ENCODE data around the gene ABCC1. TPM values are rescaled to one million over a fixed set of nuclear protein-coding genes. Genes with fewer than 3 reads are reported as not detected.
A peak's percentile ranks its signal among the peaks of the same experiment; 100 is the strongest.

The ABCC1 gene
- total RNA-seq, 1 donor from 2014 or later = 16.6 TPM

DNA sequence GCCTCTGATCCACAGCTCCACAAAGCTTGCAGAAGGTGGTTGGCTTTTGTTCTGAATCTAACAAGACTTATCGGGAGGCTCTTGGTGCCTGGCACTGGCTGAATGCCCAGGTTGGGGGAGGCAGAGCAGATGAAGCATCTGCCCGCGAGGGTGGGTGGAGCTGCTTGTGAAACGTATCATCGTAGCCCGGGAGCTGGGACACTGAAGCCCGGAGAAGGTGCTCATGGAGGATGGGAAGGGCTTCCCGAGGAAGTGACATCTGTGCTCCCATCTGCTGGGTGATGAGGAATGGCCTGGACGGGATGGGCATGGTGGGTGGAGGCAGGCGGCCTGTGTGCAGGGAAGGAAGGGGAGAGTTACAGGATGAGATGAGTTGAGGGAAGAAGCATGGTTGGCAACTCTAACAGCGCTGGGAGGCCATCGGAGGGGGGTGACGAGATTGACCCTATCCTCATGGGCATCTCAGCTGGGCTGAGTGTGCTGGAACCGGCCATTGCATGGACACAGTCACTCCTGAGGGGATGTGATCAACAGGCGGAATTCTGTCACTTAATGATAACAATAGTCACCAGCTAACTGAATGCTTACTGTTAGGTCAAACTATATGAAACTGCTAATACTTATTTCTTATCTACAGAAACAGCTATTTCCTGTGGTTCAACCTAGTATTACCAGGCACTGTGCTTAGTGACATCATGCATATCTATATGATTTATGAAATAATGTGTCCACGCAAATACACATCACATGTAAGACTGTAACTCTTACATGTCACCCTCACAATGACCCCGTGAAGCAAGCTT lies 171.2 kb downstream of the ABCC1 start:
- intact Hi-C loops (cut with DNase I) = no loop called here
- peak; percentile 80 for DNase-seq (ENCODE audit: low spot score)

DNA sequence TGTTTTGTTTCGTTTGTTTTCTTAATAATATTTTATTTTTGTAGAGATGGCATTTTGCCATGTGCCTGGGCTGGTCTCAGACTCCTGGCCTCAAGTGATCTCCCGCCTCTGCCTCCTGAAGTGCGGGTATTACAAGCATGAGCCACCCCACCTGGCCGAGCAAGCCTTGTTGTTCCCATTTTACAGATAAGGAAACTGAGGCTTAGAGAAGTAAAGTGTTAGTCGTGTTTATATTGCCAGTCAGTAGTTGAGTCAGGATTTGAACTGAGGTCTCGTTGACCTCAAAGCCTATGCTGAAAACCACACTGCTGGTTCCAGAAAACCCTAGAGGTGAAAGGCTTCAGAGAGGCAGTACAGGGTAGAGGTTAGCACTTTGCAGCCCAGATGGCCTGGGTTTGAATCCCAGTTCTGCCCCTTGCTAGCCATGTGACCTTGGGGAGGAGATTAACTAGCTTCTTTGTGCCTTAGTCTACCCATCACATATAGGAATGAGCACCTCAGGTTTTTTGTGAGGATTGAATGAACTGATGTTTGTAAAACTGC lies 171.8 kb downstream of the ABCC1 start:
- DNase-seq (ENCODE audit: low spot score) = no peak
- intact Hi-C loops (cut with DNase I) = no loop called here

DNA sequence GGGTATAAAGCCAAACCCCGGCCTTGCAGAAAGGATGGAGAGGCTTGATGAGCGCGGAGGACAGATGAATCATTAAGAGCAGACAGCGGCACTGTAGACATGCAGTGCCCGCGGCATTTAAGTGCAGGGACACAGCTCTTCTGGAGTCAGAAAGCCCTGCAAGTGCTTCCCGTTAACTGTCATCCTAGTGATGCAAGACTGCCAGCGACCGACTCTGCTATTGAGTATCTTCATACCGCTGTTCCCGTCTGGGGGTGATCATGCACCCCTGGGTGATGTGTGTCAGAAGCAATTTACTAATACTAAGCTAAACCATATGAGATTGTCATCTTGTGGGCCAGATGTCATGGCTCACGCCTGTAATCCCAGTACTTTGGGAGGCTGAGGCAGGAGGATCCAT lies 172.8 kb downstream of the ABCC1 start:
- DNase-seq (ENCODE audit: low spot score) = no peak
- intact Hi-C loops (cut with DNase I) = no loop called here

DNA sequence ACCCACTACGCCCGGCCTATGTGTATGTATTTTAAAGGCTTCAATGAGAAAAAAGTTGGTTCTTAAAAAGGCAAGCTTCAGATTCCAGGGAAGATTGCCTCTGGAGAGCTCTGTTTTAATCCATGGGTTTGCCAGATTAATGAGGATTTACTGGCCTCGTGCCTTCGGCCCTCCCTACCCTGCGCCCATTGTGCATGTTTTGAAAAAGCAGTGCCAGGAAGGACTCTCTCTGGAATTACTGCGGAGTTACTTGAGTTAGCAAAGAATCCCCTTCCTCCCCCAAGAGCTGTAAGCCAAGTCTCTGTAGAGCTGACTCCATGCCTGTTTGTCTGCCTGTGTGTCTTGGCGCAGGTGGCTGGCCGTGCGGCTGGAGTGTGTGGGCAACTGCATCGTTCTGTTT lies 175.0 kb downstream of the ABCC1 start:
- intact Hi-C loops (cut with DNase I) = no loop called here
- DNase-seq (ENCODE audit: low spot score) = no peak

DNA sequence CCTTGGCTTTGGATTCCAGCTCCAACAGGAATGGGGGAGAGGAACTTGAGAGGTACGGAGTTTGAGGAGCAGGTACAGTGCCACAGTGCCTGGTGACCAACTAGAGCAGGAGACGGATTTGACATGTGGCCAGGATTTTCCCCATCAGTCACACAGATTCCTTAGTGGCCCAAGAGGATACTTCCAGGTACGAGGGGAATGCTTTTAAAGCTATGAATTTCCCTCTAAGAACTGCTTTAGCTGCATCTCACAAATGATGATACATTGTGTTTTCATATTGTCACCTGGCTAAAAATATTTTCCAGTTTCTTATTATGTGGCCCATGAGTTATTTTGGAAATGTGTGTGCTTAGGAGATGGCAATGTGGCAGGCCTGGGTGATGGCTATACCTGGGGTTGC lies 175.6 kb downstream of the ABCC1 start:
- DNase-seq (ENCODE audit: low spot score) = no peak
- intact Hi-C loops (cut with DNase I) = loop anchor here (5.0 kb wide), 1 partner anchor 358 kb away; no protein-coding TSS in a partner anchor

DNA sequence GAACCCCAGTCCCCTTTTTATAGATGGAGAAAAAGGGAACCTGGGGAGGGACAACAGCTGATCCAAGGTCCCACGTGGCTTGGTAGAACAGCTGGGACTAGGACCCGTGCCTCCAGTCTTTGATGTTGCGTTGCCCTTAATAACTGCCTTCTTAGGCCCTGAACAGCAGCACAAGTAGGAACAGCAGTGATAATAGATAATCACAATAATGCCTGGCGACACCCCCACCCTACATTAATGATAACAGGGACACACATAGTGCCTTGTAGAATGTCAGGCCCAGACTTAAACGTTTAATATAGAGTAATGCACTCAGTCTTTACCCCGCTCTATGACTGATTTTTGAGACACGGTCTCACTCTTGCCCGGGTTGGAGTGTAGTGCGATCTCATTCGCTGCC lies 177.5 kb downstream of the ABCC1 start:
- no peak for DNase-seq (ENCODE audit: low spot score)
- intact Hi-C loops (cut with DNase I) = loop anchor here (2.0 to 5.0 kb wide), 3 partner anchors 252 to 360 kb away; no protein-coding TSS in a partner anchor

DNA sequence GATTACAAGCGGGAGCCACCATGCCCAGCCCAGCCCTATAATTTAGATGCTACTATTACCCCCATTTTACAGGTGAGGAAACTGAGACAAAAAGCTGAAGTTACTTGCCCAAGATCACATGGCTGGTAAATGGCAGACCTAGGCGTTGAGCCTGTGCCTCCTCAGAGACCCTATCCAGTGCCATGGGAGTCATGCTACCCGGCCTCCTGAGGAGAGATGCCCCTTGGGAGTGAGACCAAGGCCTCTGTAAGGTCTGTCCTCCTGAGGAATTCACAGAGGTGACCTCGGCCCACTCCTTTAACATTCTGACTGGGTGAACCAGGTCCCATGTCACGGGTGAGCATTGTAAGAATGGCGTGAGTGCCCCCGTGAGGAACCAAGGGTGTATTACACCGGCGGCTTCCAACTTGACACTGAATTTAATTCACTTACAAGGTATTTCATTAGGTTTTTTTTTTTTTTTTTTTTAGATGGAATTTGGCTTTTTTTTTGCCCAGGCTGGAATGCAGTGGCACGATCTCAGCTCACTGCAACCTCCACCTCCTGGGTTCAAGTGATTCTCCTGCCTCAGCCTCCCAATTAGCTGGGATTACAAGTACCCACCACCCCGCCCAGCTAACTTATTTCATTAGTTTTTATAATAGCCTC lies 178.2 kb downstream of the ABCC1 start:
- DNase-seq (ENCODE audit: low spot score) = peak; percentile 82
- intact Hi-C loops (cut with DNase I) = loop anchor here (2.0 to 5.0 kb wide), 3 partner anchors 253 to 360 kb away; no protein-coding TSS in a partner anchor

DNA sequence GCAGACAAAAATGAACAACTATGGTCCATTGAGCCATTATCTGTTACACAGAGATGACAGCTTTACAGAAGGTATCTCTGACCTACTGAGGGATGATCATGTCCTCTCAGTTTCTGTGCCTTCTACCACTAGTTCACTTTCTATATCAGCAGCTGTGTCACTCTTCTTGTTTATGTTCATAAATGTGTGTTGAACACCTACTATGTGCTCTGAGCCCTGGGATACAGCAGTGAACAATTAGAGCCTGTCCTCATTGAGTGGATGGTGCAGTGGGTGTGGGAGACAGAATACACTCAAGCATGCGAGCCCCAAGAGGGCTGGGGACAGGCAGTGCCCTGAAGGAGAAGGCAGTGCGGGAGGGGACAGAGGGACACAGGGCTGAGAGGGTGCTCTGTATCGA lies 181.8 kb downstream of the ABCC1 start:
- DNase-seq (ENCODE audit: low spot score) = no peak
- intact Hi-C loops (cut with DNase I) = no loop called here

DNA sequence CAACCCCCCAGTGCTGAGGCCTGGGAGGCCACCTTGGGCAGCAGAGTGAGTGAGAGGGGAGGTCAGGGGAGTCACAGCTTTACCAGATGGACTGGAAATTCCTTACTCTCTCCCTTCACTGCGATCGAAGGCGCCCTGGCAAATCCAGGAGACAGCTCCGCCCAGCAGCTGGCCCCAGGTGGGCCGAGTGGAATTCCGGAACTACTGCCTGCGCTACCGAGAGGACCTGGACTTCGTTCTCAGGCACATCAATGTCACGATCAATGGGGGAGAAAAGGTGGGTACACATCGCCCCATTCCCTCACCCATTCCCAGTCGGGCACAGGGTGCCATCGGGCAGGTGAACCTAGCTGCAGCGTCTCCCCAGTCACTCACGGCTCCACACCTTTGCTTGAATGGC lies 182.2 kb downstream of the ABCC1 start:
- no peak for DNase-seq (ENCODE audit: low spot score)
- intact Hi-C loops (cut with DNase I) = no loop called here

DNA sequence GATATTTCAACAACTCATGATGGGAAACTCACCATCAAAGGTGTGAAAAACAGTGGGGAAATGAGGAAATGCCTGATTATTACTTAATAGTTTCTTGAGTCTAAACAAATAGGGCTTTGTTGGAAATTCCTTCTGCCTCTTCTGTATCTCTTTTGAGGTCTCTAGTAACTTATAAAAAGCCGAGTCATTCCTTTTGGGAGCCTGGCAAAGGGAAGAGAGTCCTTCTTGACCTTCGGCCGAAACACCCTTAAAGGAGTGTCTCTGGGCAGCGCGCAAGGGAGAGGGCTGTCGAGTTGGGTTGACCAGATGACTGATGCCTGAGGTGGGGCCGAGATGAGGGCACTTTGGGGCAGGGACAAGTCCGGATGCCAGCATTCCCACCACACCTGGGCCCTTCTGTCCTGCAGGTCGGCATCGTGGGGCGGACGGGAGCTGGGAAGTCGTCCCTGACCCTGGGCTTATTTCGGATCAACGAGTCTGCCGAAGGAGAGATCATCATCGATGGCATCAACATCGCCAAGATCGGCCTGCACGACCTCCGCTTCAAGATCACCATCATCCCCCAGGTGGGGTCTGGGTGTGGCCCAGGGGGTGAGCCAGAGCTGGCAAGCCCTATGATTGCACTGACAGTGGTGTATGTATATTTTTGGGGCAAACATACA lies 184.7 kb downstream of the ABCC1 start:
- intact Hi-C loops (cut with DNase I) = no loop called here

DNA sequence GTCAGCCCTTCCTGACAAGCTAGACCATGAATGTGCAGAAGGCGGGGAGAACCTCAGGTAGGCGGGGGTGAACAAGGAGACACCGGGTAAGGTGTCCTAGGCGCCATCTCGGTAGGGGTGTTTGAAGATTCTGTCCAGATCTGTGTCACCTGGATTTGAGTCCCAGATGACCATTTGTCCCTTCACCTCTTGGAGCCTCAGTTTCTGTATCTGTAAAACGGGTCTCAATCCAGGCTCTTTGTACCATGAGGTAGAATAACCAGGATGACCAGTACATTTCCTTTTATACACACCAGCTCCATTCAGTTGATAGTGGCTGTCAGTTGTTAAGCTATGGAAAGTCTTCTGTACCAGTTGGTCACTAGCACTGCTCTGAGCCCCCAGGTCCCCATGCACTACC lies 187.2 kb downstream of the ABCC1 start:
- no peak for DNase-seq (ENCODE audit: low spot score)

More for the DNA sequence above, 184.7 kb downstream of the ABCC1 start:
- DNase-seq (ENCODE audit: low spot score) = no peak

DNA sequence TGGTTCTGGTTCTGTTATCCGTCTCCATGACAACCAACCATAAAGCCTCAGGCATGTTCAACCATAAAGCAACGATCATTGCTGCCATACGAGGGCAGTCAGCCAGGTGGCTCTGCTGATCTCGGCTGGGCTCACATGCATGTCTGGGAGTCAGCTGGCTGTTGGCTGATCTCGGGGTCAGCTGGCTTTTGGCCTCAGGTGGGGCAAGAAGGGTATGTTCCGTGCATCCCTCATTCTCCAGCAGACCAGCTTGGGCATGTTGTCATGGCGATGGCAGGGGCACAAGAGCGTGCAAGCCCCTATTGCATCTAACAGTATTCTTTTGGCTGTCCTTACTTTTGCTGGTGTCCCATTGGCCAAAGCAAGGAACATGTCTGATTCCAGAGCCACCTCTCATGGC lies 187.7 kb downstream of the ABCC1 start:
- intact Hi-C loops (cut with DNase I) = no loop called here
- DNase-seq (ENCODE audit: low spot score) = no peak

More for the DNA sequence above, 187.2 kb downstream of the ABCC1 start:
- intact Hi-C loops (cut with DNase I) = no loop called here

DNA sequence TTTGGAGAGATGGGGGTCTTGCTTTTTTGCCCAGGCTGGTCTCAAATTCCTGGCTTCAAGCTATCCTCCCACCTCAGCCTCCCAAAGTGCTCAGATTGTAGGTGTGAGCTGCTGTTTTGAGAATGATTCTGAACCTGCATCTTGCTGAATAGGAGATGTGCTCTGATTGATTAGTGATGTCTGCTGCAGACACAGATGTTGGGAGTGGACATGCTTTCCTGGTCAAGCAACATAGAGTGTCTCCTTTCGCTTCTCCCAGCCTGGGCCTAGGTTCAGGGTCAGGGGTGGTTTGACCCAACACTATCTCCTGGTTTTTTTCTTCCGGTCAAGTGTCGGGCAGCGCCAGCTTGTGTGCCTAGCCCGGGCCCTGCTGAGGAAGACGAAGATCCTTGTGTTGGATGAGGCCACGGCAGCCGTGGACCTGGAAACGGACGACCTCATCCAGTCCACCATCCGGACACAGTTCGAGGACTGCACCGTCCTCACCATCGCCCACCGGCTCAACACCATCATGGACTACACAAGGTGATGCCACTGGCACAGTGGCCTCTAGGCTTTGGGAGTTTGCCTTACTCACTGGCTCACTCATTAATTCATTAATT lies 188.7 kb downstream of the ABCC1 start:
- DNase-seq (ENCODE audit: low spot score) = no peak
- intact Hi-C loops (cut with DNase I) = no loop called here

DNA sequence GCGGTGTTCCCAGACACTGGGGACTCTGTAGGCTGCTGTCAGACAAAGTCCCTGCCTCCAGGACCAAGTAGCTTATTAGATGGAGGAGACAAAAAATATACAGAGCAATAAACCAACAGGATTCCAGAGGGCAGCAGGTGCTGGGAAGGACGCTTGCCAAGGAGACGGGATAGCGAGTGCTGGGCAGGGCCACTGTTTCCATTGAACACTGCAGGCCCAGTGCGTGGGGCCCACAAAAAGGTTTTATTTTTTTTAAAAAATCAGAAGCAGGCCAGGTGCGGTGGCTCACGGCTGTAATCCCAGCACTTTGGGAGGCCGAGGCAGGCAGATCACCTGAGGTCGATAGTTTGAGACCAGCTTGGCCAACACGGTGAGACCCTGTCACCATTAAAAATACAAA lies 189.6 kb downstream of the ABCC1 start:
- no peak for DNase-seq (ENCODE audit: low spot score)
- intact Hi-C loops (cut with DNase I) = no loop called here

DNA sequence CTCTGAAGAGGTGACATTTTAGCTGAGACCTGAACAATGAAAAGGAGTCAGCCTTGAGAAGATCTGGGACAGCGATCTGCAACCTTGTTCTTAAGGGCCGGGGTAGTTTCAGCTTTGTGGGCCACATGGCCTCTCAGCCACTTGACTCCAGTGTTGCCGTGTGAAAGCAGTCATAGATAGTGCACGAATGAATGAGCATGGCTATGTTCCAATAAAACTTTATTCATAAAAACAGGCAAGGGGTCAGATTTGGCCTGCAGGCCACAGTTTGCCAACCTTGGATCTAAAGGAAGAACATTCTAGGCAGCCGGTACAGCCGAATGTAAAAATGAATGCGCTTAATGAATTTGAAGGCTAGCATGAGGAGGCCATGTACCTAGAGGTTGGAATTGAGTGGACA lies 190.4 kb downstream of the ABCC1 start:
- no peak for DNase-seq (ENCODE audit: low spot score)
- intact Hi-C loops (cut with DNase I) = no loop called here

DNA sequence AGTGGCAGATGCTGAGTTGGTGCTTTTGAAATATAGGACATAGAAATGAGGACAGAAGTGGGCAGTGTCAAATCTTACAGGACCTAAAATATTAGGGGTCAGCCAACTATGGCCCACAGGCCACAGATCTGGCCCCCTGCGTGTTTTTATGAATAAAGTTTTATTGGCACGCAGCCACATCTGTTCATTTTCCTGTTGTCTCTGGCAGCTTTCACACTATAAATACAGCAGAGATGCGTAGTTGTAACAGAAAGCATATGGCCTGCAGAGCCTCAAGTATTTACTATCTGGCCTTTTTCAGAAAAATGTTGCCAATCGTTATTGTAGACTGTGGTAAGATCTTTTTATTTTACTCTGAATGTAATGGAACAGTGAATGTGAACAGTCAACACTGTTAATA lies 191.1 kb downstream of the ABCC1 start:
- no peak for DNase-seq (ENCODE audit: low spot score)
- intact Hi-C loops (cut with DNase I) = no loop called here

DNA sequence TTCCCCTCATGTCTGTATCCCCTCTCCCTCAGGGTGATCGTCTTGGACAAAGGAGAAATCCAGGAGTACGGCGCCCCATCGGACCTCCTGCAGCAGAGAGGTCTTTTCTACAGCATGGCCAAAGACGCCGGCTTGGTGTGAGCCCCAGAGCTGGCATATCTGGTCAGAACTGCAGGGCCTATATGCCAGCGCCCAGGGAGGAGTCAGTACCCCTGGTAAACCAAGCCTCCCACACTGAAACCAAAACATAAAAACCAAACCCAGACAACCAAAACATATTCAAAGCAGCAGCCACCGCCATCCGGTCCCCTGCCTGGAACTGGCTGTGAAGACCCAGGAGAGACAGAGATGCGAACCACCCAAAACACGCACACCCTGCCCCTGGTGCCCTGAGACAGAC lies 191.7 kb downstream of the ABCC1 start:
- intact Hi-C loops (cut with DNase I) = no loop called here

DNA sequence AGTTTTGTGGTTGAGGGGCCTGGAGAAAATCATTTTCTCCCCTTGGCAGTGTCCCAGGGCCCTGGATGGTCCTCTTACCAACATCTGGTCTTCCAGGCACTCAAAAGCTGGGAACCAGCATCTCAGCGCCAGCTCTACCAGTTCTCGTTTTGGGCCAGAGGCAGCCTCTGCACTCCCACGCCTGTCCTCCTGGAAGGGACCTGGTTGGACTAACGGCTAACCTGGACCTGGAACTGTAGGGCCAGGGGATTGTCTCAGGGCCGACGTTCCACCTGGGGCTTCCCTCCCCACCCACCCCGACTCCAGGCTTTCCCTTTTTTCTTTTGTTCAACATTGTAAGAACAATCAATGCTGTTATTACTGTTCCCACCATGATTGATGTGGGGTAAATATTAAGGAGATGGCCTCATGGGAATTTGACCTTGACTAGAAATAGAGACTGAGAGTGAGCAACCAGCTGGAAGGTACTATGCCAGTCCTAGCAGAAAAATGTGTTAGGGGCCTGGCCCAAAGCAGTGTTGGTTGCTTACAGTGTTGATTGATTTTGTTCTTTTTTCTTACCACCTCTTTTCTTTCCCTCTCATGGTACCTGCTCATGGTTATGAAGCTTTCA lies 192.5 kb downstream of the ABCC1 start:
- intact Hi-C loops (cut with DNase I) = no loop called here

More for the DNA sequence above, 191.7 kb downstream of the ABCC1 start:
- no peak for DNase-seq (ENCODE audit: low spot score)

DNA sequence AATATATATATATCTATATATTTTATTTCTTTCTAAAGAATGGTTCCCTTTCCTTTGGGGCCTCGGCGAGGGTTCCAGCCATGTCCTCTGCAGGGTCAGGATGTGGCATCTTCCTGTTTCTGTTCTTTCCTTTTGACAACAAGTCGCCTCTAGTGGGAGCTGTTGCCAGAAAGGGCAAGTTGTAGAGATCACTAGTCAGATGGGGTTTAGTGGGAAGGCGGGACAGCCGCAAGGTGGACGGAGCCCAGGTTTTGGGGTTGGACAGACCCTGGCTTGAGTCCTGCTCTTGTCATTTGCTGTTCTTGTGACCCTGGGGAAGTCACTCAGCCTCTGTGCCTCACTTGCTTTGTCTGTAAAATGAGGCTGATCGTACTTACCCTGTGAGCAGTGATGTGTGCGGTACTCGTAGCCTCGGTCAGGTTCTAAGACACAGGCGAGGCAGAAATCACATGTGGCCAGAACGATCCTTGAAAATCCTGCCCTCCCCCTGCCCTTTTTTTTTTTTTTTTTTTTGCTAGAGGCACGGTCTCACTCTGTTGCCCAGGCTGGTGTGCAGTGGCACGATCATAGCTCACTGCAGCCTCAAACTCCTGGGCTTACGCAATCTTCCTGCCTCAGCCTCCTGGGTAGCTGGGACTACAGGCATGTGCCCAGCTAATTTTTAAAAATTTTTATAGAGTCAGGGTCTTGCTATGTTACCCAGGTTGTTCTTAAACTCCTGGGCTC lies 193.8 kb downstream of the ABCC1 start:
- intact Hi-C loops (cut with DNase I) = no loop called here
- no peak for DNase-seq (ENCODE audit: low spot score)

More for the DNA sequence above, 192.5 kb downstream of the ABCC1 start:
- DNase-seq (ENCODE audit: low spot score) = no peak

Measured in cardiac septum (tissue), 1 donor.